ENCODE data around the gene SFSWAP. TPM values are rescaled to one million over a fixed set of nuclear protein-coding genes. Genes with fewer than 3 reads are reported as not detected.
"Not testable (repeated sequence)": the region's sequence is repeated elsewhere in the genome, so short reads cannot be mapped to it uniquely, and the experiment has no call there.

Gene SFSWAP
- total RNA-seq, 3 donors from 2014 or later, result 72.4 to 77.8 (median 76.7) TPM

GRCh38 chr12:131675126-131676080 lies 35.5 kb upstream of the SFSWAP start:
- no peak for ATAC-seq
- H3K36me3 Mint-ChIP-seq (ENCODE audit: insufficient read depth), result no peaks in the 10 kb centered on the region
- no peak for DNase-seq
- H3K27me3 Mint-ChIP-seq (ENCODE audit: low read depth), result peaks cover 8% of the 10 kb centered on the region
- H3K4me1 Mint-ChIP-seq (ENCODE audit: low read depth), result no peaks in the 10 kb centered on the region
- H3K4me3 Mint-ChIP-seq, result no peak overlapping the region
- peaks cover 10% of the 10 kb centered on the region for H3K9me3 Mint-ChIP-seq

GRCh38 chr12:131676544-131676943 lies 34.3 kb upstream of the SFSWAP start:
- peaks cover 10% of the 10 kb centered on the region for H3K9me3 Mint-ChIP-seq
- no peak for ATAC-seq
- no peak overlapping the region for H3K4me3 Mint-ChIP-seq
- no peak for DNase-seq
- peaks cover 2% of the 10 kb centered on the region for H3K4me1 Mint-ChIP-seq (ENCODE audit: low read depth)
- peaks cover 10% of the 10 kb centered on the region for H3K27me3 Mint-ChIP-seq (ENCODE audit: low read depth)
- no peaks in the 10 kb centered on the region for H3K36me3 Mint-ChIP-seq (ENCODE audit: insufficient read depth)

GRCh38 chr12:131677067-131677466 lies 33.8 kb upstream of the SFSWAP start:
- peaks cover 13% of the 10 kb centered on the region for H3K27me3 Mint-ChIP-seq (ENCODE audit: low read depth)
- H3K4me3 Mint-ChIP-seq; H3K9me3 Mint-ChIP-seq; H3K36me3 Mint-ChIP-seq (ENCODE audit: insufficient read depth); ATAC-seq; H3K4me1 Mint-ChIP-seq (ENCODE audit: low read depth); DNase-seq: not testable (repeated sequence)

- H3K27me3 Mint-ChIP-seq (ENCODE audit: low read depth), result peaks cover 10% of the 10 kb centered on the region
- DNase-seq (no peak), ATAC-seq (no peak)
Measured at GRCh38 chr12:131677699-131678098, 33.2 kb upstream of the SFSWAP start.

GRCh38 chr12:131678389-131679181 lies 32.3 kb upstream of the SFSWAP start:
- not testable (repeated sequence) for H3K4me3 Mint-ChIP-seq; ATAC-seq; H3K4me1 Mint-ChIP-seq (ENCODE audit: low read depth); H3K9me3 Mint-ChIP-seq; DNase-seq; H3K36me3 Mint-ChIP-seq (ENCODE audit: insufficient read depth)
- H3K27me3 Mint-ChIP-seq (ENCODE audit: low read depth), result peaks cover 10% of the 10 kb centered on the region

More at GRCh38 chr12:131677699-131678098, 33.2 kb upstream of the SFSWAP start:
- Mint-ChIP-seq H3K9me3 (peaks cover 10% of the 10 kb centered on the region), H3K4me3 (no peak overlapping the region), H3K4me1 (ENCODE audit: low read depth) (peaks cover 8% of the 10 kb centered on the region), H3K36me3 (ENCODE audit: insufficient read depth) (no peaks in the 10 kb centered on the region)

GRCh38 chr12:131679186-131679585 lies 31.7 kb upstream of the SFSWAP start:
- H3K4me3 Mint-ChIP-seq; ATAC-seq; H3K36me3 Mint-ChIP-seq (ENCODE audit: insufficient read depth); H3K4me1 Mint-ChIP-seq (ENCODE audit: low read depth); H3K9me3 Mint-ChIP-seq; DNase-seq: not testable (repeated sequence)
- H3K27me3 Mint-ChIP-seq (ENCODE audit: low read depth), result peaks cover 10% of the 10 kb centered on the region

- not testable (repeated sequence) for DNase-seq; H3K4me1 Mint-ChIP-seq (ENCODE audit: low read depth); H3K4me3 Mint-ChIP-seq; ATAC-seq; H3K9me3 Mint-ChIP-seq; H3K36me3 Mint-ChIP-seq (ENCODE audit: insufficient read depth)
- H3K27me3 Mint-ChIP-seq (ENCODE audit: low read depth), result peaks cover 10% of the 10 kb centered on the region
Measured at GRCh38 chr12:131679816-131680215, 31.1 kb upstream of the SFSWAP start.

GRCh38 chr12:131680392-131681256 lies 30.3 kb upstream of the SFSWAP start:
- not testable (repeated sequence) for H3K36me3 Mint-ChIP-seq (ENCODE audit: insufficient read depth); ATAC-seq; H3K9me3 Mint-ChIP-seq; H3K4me3 Mint-ChIP-seq; H3K4me1 Mint-ChIP-seq (ENCODE audit: low read depth); DNase-seq; H3K27me3 Mint-ChIP-seq (ENCODE audit: low read depth)

- Mint-ChIP-seq H3K4me1 (ENCODE audit: low read depth) (peaks cover 9% of the 10 kb centered on the region), H3K36me3 (ENCODE audit: insufficient read depth) (no peaks in the 10 kb centered on the region), H3K9me3 (no peaks in the 10 kb centered on the region), H3K4me3 (no peak overlapping the region), H3K27me3 (ENCODE audit: low read depth) (peaks cover 7% of the 10 kb centered on the region)
- DNase-seq (no peak), ATAC-seq (no peak)
Measured at GRCh38 chr12:131681257-131681620, 29.7 kb upstream of the SFSWAP start.

GRCh38 chr12:131681746-131682509 lies 29.0 kb upstream of the SFSWAP start:
- not testable (repeated sequence) for H3K27me3 Mint-ChIP-seq (ENCODE audit: low read depth); H3K9me3 Mint-ChIP-seq; H3K4me1 Mint-ChIP-seq (ENCODE audit: low read depth); H3K36me3 Mint-ChIP-seq (ENCODE audit: insufficient read depth)
- H3K4me3 Mint-ChIP-seq, result peak overlapping the region; percentile 31
- DNase-seq, result peak; percentile 41
- ATAC-seq, result peak; percentile 68 to 96

GRCh38 chr12:131682510-131682895 lies 28.4 kb upstream of the SFSWAP start:
- DNase-seq, result no peak
- peaks cover 9% of the 10 kb centered on the region for H3K4me1 Mint-ChIP-seq (ENCODE audit: low read depth)
- H3K4me3 Mint-ChIP-seq, result no peak overlapping the region
- no peaks in the 10 kb centered on the region for H3K9me3 Mint-ChIP-seq
- no peaks in the 10 kb centered on the region for H3K36me3 Mint-ChIP-seq (ENCODE audit: insufficient read depth)
- peaks cover 7% of the 10 kb centered on the region for H3K27me3 Mint-ChIP-seq (ENCODE audit: low read depth)
- peak; percentile 14 to 25 for ATAC-seq

- H3K27me3 Mint-ChIP-seq (ENCODE audit: low read depth), result peaks cover 7% of the 10 kb centered on the region
- ATAC-seq (no peak), DNase-seq (no peak)
- H3K9me3 Mint-ChIP-seq, result no peaks in the 10 kb centered on the region
- H3K4me1 Mint-ChIP-seq (ENCODE audit: low read depth), result peaks cover 9% of the 10 kb centered on the region
- no peaks in the 10 kb centered on the region for H3K36me3 Mint-ChIP-seq (ENCODE audit: insufficient read depth)
- no peak overlapping the region for H3K4me3 Mint-ChIP-seq
Measured at GRCh38 chr12:131683266-131684014, 27.4 kb upstream of the SFSWAP start.
